HEK293 (cell line): ENCODE data around the gene CD207.
"Not testable (repeated sequence)": the region's sequence is repeated elsewhere in the genome, so short reads cannot be mapped to it uniquely, and the experiment has no call there.

ENCODE experiments used
- CTCF ChIA-PET: fragments of 350-600 bp; formaldehyde crosslinking; extraction: SDS; loops from one replicate; lab custom pipeline; 2021; ENCODE audit warnings: antibody characterized with exemption; lab: Yijun Ruan, JAX
- POLR2A ChIA-PET: fragments of 300-600 bp; formaldehyde crosslinking; extraction: SDS; loops from one replicate; lab custom pipeline; 2020; ENCODE audit warnings: antibody characterized with exemption, inconsistent platforms; lab: Yijun Ruan, JAX
- H3K27ac ChIP-seq: fragments of 200-500 bp; sonication (Bioruptor generic); 2 replicates; pipeline ENCODE4 v1.5.1; 2014; ENCODE audit warnings: low read depth, low read length, control low read depth, inconsistent platforms; ENCODE audit errors: extremely low read depth
- H3K36me3 ChIP-seq, 2 experiments: fragments of 200-500 bp in 1 of 2; sonication (Bioruptor generic) in 1 of 2; 1 replicate in 1 of 2; 2 replicates in 1 of 2; pipeline ENCODE4 v1.5.1; 2014 to 2017; ENCODE audit warnings: inconsistent platforms in 2 of 2, low read length in 2 of 2; ENCODE audit not compliant: control insufficient read depth in 2 of 2, insufficient read depth in 1 of 2
- H3K4me1 ChIP-seq: fragments of 200-500 bp; sonication (Bioruptor generic); 2 replicates; pipeline ENCODE4 v1.5.1; 2014; ENCODE audit warnings: mild to moderate bottlenecking, low read length, inconsistent platforms; ENCODE audit not compliant: control insufficient read depth, insufficient read depth
- H3K4me3 ChIP-seq: 2 replicates; pipeline ENCODE4 v1.5.1; 2011; ENCODE audit warnings: low read depth, mild to moderate bottlenecking, control low read depth, low read length, moderate library complexity
- H3K9me3 ChIP-seq: fragments of 200-500 bp; sonication (Bioruptor generic); 2 replicates; pipeline ENCODE4 v1.5.1; 2014; ENCODE audit warnings: low read depth, low read length, inconsistent platforms; ENCODE audit not compliant: control insufficient read depth, insufficient read depth
- GLIS2 ChIP-seq: fragments of 450-650 bp; formaldehyde crosslinking; IDR thresholded peaks from 2 replicates; pipeline ENCODE4 v1.5.1; 2016; ENCODE audit warnings: missing biosample characterization, missing genetic modification characterization
- KLF7 ChIP-seq: fragments of 450-650 bp; formaldehyde crosslinking; IDR thresholded peaks from 2 replicates; pipeline ENCODE4 v1.5.1; 2016; ENCODE audit warnings: missing biosample characterization, missing genetic modification characterization, borderline replicate concordance
- OSR2 ChIP-seq: fragments of 450-650 bp; formaldehyde crosslinking; IDR thresholded peaks from 2 replicates; pipeline ENCODE4 v1.5.1; 2016; ENCODE audit warnings: missing biosample characterization, missing genetic modification characterization
- SCRT2 ChIP-seq: fragments of 450-650 bp; formaldehyde crosslinking; IDR thresholded peaks from 2 replicates; pipeline ENCODE4 v1.5.1; 2016; ENCODE audit warnings: missing biosample characterization, missing genetic modification characterization
- ZFP69B ChIP-seq: fragments of 450-650 bp; formaldehyde crosslinking; IDR thresholded peaks from 2 replicates; pipeline ENCODE4 v1.5.1; 2016; ENCODE audit warnings: missing biosample characterization, missing genetic modification characterization
- ZNF510 ChIP-seq: fragments of 450-650 bp; formaldehyde crosslinking; IDR thresholded peaks from 2 replicates; pipeline ENCODE4 v1.5.1; 2018; ENCODE audit warnings: mild to moderate bottlenecking, missing genetic modification characterization, missing biosample characterization; ENCODE audit not compliant: insufficient replicate concordance
- ZNF558 ChIP-seq: fragments of 450-650 bp; formaldehyde crosslinking; IDR thresholded peaks from 2 replicates; pipeline ENCODE4 v1.5.1; 2016; ENCODE audit warnings: missing biosample characterization, missing genetic modification characterization
- ZNF654 ChIP-seq: fragments of 450-650 bp; formaldehyde crosslinking; IDR thresholded peaks from 2 replicates; pipeline ENCODE4 v1.5.1; 2016; ENCODE audit warnings: low read depth, missing biosample characterization, missing genetic modification characterization
- ZNF785 ChIP-seq: fragments of 450-650 bp; formaldehyde crosslinking; IDR thresholded peaks from 2 replicates; pipeline ENCODE4 v1.5.1; 2016; ENCODE audit warnings: missing biosample characterization, missing genetic modification characterization
- ZNF830 ChIP-seq: fragments of 450-650 bp; IDR thresholded peaks from 2 replicates; pipeline ENCODE4 v1.5.0; 2018; ENCODE audit warnings: missing biosample characterization, missing genetic modification characterization, low read depth, mild to moderate bottlenecking, moderate library complexity
- TF ChIP-seq, protein P1 (sequence below): fragments of 450-650 bp; formaldehyde crosslinking; IDR thresholded peaks from 2 replicates; pipeline ENCODE4 v1.5.1; 2016; ENCODE audit warnings: missing biosample characterization, missing genetic modification characterization
- TF ChIP-seq, protein P2 (sequence below): fragments of 450-650 bp; formaldehyde crosslinking; IDR thresholded peaks from 2 replicates; pipeline ENCODE4 v1.5.1; 2016; ENCODE audit warnings: missing biosample characterization, missing genetic modification characterization
- TF ChIP-seq, protein P3 (sequence below): fragments of 450-650 bp; formaldehyde crosslinking; IDR thresholded peaks from 2 replicates; pipeline ENCODE4 v1.5.1; 2016; ENCODE audit warnings: missing biosample characterization, missing genetic modification characterization

The CD207 gene

DNA sequence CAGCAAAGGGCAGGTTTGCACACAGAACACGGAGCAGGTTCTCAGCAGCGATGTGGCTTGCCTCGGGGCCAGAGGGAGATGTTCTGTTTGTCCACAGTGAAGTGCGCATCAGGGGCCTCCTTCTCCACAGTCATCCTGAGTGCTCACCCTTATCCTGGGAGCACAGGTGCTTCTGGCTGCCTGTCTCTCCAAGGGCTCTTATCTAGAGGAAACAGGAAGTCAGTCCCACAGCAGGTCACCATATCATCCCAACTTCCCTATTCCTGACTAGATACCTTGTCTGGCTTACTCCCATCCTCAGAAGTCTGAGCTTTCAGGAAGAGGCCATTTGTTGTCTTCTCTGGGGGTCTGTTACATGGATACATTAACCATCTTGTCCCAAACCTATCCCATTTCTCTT, at the start of gene CD207:
TSS of gene CD207 (minus strand) at position 174 of the 400 bp plus-strand sequence. CDS start at position 134, 40 bp downstream.
- Histone ChIP-seq H3K4me3 (no peak within 1 kb of the TSS), H3K9me3 (no peaks in the 10 kb centered on the region), H3K36me3 (peaks cover 0 to 10% of the 10 kb centered on the region in 2 experiments; a peak in 1 of 3 replicates), H3K4me1 (no peaks in the 10 kb centered on the region), H3K27ac (no peak within 1 kb of the TSS)
- TF ChIP-seq ZNF830 (tag by site-specific recombination) = no peak
- POLR2A ChIA-PET = no interaction called here
- CTCF ChIA-PET = interaction anchor here (0.7 to 1.3 kb wide), 2 partner anchors 25 to 68 kb away, joined by 3 read pairs; no protein-coding TSS in a partner anchor

DNA sequence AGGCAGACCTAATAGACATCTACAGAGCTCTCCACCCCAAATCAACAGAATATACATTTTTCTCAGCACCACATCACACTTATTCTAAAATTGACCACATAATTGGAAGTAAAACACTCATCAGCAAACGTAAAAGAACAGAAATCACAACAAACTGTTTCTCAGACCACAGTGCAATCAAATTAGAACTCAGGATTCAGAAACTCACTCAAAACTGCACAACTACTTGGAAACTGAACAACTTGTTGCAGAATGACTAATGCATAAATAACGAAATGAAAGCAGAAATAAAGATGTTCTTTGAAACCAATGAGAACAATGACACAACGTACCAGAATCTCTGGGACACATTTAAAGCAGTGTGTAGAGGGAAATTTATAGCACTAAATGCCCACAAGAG, 42.9 kb upstream of the CD207 start:
- not testable (repeated sequence) for H3K9me3 ChIP-seq, H3K4me3 ChIP-seq, H3K36me3 ChIP-seq, H3K4me1 ChIP-seq, H3K27ac ChIP-seq
- TF ChIP-seq SCRT2 (tag by site-specific recombination) = 0 out of 2 replicates have a peak, but pooled peaks have one; percentile 19
- POLR2A ChIA-PET = interaction anchor here (0.6 kb wide), 1 partner anchor 9 kb away, joined by 4 read pairs; no protein-coding TSS in a partner anchor
- CTCF ChIA-PET = interaction anchor here (1.5 to 2.2 kb wide), 2 partner anchors 8 to 17 kb away, joined by 3 to 7 read pairs; no protein-coding TSS in a partner anchor

DNA sequence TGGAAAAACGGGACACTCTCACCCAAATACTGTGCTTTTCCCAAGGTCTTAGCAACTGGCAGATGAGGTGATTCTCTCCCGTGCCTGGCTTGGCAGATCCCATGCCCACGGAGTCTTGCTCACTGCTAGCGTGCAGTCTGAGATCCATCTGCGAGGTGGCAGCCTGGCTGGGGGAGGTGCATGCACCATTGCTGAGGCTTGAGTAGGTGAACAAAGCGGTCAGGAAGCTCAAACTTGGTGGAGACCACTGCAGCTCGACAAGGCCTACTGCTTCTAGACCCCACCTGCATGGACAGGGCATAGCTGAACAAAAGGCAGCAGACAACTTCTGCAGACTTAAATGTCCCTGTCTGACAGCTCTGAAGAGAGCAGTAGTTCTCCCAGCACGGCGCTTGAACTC, 40.5 kb upstream of the CD207 start:
- CTCF ChIA-PET = interaction anchor here (0.8 to 9.8 kb wide), 3 partner anchors 44 to 71 kb away, joined by 3 to 180 read pairs (median 3); no protein-coding TSS in a partner anchor
- POLR2A ChIA-PET = not testable (repeated sequence)

DNA sequence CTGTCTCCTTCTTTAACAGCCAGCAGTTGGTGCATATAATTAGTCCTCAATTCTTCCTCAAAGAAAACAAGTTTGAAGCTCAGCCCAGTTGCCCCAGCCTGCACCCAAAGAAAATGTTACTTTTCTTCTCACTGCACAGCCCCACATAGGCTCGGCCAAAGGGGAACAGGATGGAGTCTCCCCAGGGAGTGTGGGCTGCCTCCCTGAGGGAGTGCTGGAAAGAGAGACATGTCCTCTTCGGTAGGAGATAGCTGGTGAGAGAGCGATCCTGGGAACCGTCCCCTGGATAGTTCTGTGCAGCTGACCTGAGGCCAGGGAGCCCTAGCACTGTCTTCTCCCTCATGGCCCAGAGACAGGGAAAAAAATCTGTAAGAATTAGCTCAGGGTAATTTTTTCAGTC, 37.9 kb upstream of the CD207 start:
- no peaks in the 10 kb centered on the region for H3K36me3 ChIP-seq
- no peak overlapping the region for H3K4me3 ChIP-seq
- ChIA-PET CTCF (interaction anchor here (1.2 to 9.8 kb wide), 4 partner anchors 12 to 73 kb away, joined by 5 to 180 read pairs (median 88); no protein-coding TSS in a partner anchor), POLR2A (interaction anchor here (1.9 kb wide), 1 partner anchor 29 kb away, joined by 4 read pairs; no protein-coding TSS in a partner anchor)
- TF ChIP-seq OSR2 (tag by site-specific recombination) (no peak), ZNF785 (tag by site-specific recombination) (no peak), ZNF654 (no peak)
- H3K27ac ChIP-seq = no peak overlapping the region
- no peaks in the 10 kb centered on the region for H3K9me3 ChIP-seq
- H3K4me1 ChIP-seq = no peaks in the 10 kb centered on the region; the same call in 1 of the 2 replicates

More for the DNA sequence above, 40.5 kb upstream of the CD207 start:
- not testable (repeated sequence) for H3K36me3 ChIP-seq, H3K9me3 ChIP-seq, H3K4me1 ChIP-seq, H3K27ac ChIP-seq, H3K4me3 ChIP-seq

DNA sequence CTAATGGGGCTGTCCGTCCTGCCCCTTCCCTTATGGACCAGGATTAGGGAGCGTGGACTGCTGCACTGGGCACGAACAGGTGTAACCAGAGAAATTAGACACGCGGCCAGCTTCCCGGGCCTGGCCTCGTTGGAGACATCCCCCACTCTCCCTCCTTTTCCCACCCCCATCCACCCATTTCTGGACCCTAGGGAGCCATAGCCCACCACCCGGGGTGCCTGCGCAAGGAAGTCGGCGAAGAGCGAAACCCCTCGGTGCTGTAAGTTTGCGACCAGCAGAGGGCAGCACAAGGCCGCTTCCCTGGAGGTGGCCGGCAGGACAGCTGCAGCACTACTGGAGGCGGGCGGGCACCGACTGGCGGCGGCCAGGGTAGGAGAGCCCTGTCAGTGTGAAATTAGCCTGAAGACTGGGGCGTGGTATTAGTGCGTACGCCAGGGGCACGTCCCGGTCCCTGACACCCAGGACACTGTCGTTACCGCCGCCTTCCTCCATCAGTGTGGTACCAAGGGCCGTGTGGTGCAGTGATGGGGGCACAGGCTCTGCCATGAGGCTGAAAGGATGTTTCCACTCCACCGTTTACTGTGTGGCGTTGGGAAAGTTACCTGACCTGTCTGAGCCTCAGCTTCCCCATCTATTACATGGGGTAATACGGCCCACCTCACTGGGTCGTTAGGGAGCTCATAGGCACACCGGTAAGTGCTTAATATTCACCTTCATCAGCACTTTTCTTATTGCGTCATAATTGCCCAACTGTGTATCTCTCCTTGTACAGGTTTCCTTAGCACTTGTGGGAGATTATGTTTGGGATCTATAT, 36.0 kb upstream of the CD207 start:
- H3K4me3 ChIP-seq = peak overlapping the region; percentile 19
- no peaks in the 10 kb centered on the region; the same call in 1 of the 2 replicates for H3K4me1 ChIP-seq
- H3K27ac ChIP-seq = no peak overlapping the region
- POLR2A ChIA-PET = interaction anchor here (0.6 kb wide), 1 partner anchor 1228 kb away, joined by 3 read pairs; the partner anchor contains the start of gene AAK1
- no peaks in the 10 kb centered on the region for H3K36me3 ChIP-seq
- H3K9me3 ChIP-seq = no peaks in the 10 kb centered on the region
- CTCF ChIA-PET = interaction anchor here (0.5 to 9.8 kb wide), 48 partner anchors 8 to 568 kb away, joined by 3 to 180 read pairs (median 4); partner anchors contain the start of genes ADD2, ATP6V1B1 and FIGLA
- TF ChIP-seq, protein P1, sequence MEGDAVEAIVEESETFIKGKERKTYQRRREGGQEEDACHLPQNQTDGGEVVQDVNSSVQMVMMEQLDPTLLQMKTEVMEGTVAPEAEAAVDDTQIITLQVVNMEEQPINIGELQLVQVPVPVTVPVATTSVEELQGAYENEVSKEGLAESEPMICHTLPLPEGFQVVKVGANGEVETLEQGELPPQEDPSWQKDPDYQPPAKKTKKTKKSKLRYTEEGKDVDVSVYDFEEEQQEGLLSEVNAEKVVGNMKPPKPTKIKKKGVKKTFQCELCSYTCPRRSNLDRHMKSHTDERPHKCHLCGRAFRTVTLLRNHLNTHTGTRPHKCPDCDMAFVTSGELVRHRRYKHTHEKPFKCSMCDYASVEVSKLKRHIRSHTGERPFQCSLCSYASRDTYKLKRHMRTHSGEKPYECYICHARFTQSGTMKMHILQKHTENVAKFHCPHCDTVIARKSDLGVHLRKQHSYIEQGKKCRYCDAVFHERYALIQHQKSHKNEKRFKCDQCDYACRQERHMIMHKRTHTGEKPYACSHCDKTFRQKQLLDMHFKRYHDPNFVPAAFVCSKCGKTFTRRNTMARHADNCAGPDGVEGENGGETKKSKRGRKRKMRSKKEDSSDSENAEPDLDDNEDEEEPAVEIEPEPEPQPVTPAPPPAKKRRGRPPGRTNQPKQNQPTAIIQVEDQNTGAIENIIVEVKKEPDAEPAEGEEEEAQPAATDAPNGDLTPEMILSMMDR = peak; percentile 98
- TF ChIP-seq, protein P2, sequence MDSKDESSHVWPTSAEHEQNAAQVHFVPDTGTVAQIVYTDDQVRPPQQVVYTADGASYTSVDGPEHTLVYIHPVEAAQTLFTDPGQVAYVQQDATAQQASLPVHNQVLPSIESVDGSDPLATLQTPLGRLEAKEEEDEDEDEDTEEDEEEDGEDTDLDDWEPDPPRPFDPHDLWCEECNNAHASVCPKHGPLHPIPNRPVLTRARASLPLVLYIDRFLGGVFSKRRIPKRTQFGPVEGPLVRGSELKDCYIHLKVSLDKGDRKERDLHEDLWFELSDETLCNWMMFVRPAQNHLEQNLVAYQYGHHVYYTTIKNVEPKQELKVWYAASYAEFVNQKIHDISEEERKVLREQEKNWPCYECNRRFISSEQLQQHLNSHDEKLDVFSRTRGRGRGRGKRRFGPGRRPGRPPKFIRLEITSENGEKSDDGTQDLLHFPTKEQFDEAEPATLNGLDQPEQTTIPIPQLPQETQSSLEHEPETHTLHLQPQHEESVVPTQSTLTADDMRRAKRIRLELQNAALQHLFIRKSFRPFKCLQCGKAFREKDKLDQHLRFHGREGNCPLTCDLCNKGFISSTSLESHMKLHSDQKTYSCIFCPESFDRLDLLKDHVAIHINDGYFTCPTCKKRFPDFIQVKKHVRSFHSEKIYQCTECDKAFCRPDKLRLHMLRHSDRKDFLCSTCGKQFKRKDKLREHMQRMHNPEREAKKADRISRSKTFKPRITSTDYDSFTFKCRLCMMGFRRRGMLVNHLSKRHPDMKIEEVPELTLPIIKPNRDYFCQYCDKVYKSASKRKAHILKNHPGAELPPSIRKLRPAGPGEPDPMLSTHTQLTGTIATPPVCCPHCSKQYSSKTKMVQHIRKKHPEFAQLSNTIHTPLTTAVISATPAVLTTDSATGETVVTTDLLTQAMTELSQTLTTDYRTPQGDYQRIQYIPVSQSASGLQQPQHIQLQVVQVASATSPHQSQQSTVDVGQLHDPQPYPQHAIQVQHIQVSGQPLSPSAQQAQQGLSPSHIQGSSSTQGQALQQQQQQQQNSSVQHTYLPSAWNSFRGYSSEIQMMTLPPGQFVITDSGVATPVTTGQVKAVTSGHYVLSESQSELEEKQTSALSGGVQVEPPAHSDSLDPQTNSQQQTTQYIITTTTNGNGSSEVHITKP (tag by site-specific recombination) = 0 out of 2 replicates have a peak, but pooled peaks have one; percentile 21
- TF ChIP-seq ZFP69B (no peak), ZNF510 (tag by site-specific recombination) (no peak), KLF7 (tag by site-specific recombination) (no peak), ZNF558 (no peak), GLIS2 (peak; percentile 77)
- TF ChIP-seq, protein P3, sequence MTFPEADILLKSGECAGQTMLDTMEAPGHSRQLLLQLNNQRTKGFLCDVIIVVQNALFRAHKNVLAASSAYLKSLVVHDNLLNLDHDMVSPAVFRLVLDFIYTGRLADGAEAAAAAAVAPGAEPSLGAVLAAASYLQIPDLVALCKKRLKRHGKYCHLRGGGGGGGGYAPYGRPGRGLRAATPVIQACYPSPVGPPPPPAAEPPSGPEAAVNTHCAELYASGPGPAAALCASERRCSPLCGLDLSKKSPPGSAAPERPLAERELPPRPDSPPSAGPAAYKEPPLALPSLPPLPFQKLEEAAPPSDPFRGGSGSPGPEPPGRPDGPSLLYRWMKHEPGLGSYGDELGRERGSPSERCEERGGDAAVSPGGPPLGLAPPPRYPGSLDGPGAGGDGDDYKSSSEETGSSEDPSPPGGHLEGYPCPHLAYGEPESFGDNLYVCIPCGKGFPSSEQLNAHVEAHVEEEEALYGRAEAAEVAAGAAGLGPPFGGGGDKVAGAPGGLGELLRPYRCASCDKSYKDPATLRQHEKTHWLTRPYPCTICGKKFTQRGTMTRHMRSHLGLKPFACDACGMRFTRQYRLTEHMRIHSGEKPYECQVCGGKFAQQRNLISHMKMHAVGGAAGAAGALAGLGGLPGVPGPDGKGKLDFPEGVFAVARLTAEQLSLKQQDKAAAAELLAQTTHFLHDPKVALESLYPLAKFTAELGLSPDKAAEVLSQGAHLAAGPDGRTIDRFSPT (tag by site-specific recombination) = peak; percentile 58; the same call in 1 of the 2 replicates
